HG03378 (cell line): Measurements from ENCODE around the gene JHY.
"Not testable (repeated sequence)": the region's sequence is repeated elsewhere in the genome, so short reads cannot be mapped to it uniquely, and the experiment has no call there.

Experiments
- ATAC-seq: cut with Tn5 transposase; IDR thresholded peaks from one replicate; pipeline ENCODE4 v1.9.1; 2021; ENCODE audit warnings: mild to moderate bottlenecking, moderate library complexity; ENCODE audit not compliant: unreplicated experiment

Gene JHY

DNA sequence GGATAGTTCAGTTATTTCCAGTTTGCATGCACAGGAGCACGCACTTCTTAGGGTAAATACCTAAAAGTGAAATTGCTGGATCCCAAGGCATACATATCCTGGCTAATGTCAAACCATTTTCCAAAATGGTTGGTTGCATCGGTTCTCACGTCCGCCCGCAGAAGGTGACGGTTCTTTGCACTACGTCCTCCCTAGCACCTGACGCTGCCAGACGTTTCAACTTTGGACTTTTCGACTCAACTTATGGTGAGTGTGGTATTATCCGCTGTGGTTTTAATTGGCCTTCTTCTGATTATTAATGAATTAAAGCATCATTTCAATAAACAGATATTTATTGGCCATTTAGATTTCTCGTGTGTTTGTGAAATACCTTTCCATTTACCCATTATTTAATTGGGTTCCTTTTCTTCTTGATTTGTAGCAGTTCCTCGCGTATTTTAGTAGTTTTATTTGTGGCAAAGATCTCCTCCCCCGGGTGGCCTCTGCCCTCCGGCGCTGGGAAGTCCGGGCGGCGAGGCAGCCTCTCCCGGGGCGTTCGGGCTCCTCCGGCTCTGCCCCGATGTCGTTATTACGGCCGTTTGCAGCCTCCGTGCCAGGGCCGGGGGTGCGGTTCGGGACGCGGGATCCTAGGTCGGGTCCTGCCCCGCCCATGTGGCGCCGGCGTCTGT is at the start of gene JHY:
JHY (plus strand) TSS at position 571 of the 668 bp plus-strand sequence. CDS start 3,091 bp downstream, outside the sequence.
- ATAC-seq: no peak

DNA sequence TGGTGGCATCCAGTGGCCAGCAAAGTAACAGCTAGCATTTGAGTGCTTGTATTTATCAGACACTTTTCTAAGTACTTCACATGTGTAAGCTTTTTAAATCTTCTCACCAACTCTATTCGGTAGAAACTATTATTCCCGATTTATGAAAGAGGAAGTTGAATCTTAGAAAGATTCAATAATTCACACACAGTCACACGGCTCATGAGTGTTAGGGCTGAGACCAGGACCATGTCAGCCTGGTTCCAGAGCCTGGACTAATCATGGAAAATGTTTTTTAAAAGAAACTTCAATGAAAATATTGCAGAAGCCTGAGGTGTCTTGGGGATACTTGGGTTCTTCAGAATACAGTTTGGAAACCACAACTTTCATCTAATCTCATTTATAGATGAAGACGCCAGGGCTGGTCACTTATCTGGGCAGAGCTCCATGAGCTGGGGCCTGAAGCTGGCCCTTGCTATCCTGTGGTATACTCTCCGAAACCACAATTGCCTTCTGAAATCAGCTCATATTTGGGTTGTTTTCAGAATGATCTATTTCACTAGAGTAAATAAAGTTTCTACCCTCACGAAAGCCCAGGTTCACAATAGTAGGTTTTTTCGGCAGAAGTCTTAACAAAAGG is 48.6 kb upstream of the JHY start:
- ATAC-seq: no peak

- ATAC-seq: no peak
These were observed 45.6 kb upstream of the JHY start for GRCh38 chr11:122836916-122837315.

DNA sequence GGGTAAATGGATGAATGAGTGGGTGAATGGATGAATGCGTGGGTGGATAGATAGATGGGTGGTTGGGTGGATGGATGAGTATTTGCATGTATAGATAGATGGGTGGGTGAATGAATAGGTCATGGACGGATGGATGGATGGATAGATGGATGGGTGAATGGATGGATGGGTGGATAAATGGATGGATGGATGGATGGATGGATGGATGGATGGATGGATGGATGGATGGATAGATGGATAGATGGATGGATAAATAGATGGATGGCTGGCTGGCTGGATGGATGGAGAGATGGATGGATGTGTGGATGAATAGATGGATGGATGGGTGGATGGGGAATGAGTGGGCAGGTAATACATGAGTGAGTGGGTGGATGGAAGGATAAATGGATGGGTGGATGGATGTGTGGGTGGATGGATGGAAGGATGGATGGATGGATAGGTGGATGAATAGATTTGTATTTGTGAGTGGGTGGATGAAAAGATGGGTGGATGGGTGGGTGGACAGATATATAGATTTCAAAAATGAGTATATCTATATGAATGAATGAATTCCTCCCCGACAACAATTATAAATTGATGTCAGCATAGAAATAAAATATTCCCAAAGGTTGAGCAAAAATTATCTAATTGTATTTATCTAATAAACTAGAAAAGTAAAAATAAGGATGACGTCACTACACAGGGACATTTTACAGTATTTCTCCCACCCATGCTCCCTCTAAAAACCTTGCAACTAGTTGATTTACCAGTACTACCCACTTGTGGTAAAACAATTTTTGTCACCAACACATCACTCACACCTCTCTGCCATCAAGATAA is 44.8 kb upstream of the JHY start:
- no peak for ATAC-seq

DNA sequence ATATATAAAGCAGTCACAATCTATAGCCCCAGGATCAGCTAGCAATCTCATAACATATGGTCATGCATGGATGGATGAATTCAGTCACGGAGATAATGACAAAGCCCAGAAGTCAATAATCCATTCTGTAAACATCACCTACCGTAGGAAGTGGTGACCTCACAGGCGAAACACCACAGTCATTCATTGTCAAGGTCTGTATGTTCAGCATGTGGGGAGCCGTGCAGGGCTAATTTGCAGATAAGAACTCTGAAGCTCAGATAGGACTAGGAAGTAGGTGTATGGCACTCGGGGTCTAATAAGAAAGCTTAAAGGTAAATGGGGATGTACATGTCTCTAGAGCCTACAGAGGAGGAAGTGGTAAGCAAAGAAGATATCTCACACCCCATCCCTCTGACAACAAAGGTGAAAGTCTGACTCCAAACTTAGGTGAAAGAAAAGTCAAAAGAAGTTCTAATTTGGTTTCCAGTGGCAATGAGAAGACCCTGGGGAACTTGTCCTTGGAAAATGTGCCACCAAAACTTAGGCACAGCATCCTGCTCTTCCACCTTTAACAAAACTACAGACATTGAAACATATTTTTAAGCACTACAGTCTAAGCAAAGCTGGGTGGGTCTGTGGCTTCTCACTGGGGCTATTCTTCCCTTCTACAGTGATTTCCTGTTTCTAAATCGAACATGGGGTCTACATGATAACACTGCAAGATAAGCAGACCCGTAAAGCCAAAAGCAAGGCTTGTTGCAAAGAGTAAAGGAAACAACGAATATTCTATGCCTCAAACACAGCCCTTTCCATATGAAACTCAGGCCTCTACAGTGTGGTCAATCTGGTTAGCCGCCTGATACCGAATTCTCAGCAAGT is 39.0 kb upstream of the JHY start:
- peak; percentile 67 for ATAC-seq

DNA sequence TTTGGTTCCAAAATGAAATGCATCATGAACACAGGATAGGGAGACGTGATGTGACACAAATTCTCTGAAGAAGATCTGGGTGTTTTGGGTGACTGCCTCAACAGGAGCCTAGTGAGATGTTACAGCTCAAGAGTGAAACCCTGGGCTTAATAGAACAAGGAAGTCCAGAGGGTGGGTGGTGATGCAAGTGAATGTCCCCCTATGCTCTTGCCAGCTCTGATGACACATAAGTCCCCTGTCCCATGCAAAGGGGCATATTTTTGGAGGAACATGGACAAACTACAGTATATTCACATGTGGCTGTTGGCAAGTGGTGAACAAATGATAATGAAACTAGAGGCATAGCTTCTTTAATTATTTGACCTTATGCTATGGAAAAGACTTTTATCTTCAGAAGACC is 35.1 kb upstream of the JHY start:
- ATAC-seq: no peak

DNA sequence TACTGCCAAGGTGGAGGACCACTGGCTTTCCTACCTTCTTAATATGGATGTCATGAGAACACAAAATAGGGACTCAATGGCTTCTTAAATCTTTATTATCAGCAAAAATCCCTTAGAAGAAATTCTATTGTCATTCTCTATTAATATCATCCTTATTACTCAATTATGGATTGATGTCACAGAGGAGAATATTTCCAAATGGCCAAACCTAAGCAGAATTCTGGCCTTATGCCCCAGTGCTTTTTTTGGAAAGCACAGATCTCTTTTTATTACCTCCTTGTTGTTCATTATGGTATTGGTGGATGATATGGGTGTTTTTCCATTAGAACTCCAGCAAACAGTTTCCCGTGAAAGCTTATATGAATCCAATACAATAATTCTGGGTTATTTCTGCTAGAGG is 34.4 kb upstream of the JHY start:
- no peak for ATAC-seq

DNA sequence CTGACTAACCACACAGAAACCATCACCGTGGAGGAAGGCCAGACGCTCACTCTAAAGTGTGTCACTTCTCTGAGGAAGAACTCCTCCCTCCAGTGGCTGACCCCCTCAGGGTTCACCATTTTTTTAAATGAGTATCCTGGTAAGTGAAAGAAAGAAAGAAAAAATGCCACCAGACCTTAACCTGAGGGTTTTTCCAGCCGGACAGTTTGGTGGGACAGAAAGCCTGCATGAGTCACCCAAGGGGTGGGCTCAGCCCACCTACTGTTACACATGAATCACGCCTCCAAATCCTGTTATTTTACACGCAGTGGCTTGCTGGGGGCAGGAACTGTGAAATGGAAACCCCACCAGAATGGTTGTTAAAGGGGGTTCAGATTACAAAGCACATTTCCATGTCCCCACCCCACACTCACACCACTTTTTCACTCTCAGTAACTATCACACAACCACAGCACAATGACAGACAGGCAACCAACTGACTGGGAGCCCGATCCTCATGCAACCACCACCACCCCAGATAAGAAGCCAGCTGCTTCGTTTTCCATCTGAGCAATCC is 32.4 kb upstream of the JHY start:
- no peak for ATAC-seq

GRCh38 chr11:122851366-122851966 is 31.1 kb upstream of the JHY start:
- ATAC-seq: peak; percentile 61

DNA sequence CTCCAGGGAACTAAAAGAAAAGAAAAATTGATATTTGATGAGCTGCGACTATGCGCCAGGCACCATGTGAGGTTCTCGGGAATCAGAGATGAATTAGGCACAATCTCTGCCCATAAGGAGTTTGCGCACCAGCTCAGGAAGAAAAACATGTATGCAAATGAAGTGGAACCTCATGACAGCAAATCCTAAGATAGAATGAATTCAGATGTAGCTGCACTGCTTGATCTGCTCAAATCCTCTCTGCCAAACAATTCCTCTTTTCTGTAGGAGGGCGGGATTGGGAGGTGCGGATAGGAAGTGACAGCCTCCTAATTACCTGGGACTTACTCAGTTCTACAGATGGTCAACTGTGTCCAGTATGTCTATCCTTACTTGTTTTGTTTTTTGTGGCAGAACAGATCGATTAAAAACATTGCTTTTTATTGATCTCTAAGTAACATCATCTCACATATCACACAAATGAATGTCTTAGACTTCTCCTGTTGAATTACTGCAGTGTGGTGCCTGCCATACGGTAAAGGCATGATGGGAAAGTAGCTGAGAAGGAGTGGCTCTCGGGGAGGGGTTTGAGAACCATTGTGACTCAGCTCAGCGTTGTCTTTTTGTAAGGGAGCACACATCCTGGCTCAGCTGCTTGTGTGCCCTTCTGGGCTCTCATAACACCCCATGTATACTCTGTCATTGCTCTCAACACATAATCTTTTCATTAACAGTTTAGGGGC is 30.3 kb upstream of the JHY start:
- ATAC-seq: no peak

GRCh38 chr11:122852796-122853160 is 29.8 kb upstream of the JHY start:
- ATAC-seq: no peak

DNA sequence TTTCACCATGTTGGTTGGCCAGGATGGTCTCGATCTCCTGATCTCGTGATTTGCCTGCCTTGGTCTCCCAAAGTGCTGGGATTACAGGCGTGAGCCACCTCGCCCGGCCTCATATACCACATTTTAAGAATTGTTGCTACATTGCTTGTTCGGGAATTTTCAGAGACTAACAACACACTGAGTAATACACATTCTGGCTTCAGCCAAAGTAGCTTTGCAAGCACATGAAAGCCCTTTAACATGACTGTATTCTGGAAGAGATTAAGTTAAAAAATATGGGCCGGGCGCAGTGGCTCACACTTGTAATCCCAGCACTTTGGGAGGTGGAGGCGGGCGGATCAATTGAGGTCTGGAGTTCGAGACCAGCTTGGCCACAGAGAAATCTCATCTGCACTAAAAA is 29.3 kb upstream of the JHY start:
- ATAC-seq: no peak

DNA sequence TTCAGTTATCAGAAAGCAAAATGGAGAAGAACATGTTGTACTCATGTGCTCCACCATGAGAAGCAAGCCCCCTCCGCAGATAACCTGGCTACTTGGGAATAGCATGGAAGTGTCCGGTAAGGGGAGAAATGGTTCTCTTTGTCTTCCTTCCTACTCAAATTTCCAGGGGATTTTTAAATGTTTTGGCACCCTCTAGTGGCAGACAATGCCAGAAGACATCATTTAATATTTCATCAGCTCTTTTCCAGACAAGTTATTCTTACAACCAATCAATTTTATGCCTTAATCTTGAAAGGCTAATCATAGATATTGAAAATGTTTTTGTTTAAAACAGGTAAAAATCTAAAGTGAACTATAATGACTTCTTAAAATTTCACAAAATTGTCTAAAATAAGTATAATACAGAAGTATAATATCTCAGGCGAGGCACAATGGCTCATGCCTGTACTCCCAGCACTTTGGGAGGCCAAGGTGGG is 28.6 kb upstream of the JHY start:
- no peak for ATAC-seq

- no peak for ATAC-seq
These were observed 20.9 kb upstream of the JHY start for GRCh38 chr11:122861631-122862030.

GRCh38 chr11:122862091-122862490 is 20.5 kb upstream of the JHY start:
- no peak for ATAC-seq

- not testable (repeated sequence) for ATAC-seq
These were observed 19.4 kb upstream of the JHY start for GRCh38 chr11:122863154-122863553.

- ATAC-seq: no peak
These were observed 18.7 kb upstream of the JHY start for GRCh38 chr11:122863704-122864326.

- no peak for ATAC-seq
These were observed 18.0 kb upstream of the JHY start for GRCh38 chr11:122864386-122865115.
